Measurements from ENCODE around the gene LRFN2. TPM values are rescaled to one million over a fixed set of nuclear protein-coding genes. Genes with fewer than 3 reads are reported as not detected.

LRFN2 gene
- total RNA-seq, 1 donor from 2014 or later, result not detected

DNA sequence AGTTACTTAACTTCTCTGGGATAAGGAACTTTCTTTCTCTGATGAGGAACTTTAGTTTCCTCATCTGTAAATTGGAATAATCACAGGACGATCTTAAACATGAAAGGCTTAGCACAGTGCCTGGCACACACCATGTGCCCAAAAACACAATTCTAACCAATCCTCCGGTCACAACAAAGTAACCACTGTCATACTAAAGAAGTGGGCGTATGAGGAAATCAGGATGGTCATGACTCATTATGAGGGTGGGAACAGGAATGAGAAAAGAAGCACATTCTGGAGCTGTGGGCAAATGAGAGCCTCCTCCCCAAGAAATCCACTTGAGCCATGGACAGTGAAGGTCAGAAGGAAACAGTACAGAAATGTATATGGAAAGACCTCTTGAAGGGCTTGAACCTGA is 82.9 kb downstream of the LRFN2 start:
- no peak for DNase-seq (ENCODE audit: low spot score in 2 of 2)
- H3K4me3 ChIP-seq, result no peak overlapping the region
- H3K27ac ChIP-seq, result no peak overlapping the region
- H3K36me3 ChIP-seq, result no peaks in the 10 kb centered on the region
- H3K27me3 ChIP-seq, result no peaks in the 10 kb centered on the region
- H3K4me1 ChIP-seq, result no peaks in the 10 kb centered on the region
- H3K9me3 ChIP-seq, result no peaks in the 10 kb centered on the region
- intact Hi-C loops (cut with DNase I), result no loop called here
- no peak for TF ChIP-seq CTCF (IDR thresholded peaks at IDR 0.05)

DNA sequence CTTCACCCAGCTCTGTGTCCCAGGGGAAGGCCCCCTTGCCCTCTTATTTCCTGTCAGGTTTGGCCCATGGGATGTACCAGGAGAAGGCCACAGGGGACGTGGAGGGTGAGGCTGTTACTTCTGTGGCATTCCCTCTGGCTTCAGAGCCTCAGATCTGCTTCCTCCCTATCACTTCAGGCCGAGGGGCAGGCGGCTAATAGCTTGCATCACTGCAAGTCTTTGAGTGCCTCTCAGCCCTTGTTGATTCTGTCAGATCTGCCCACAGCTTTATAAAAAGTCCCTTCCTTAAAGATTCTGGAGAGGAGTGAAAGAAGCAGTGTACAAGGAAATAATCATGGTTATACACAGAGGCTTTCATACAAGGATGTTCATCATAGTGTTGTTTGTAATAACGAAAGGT is 86.9 kb downstream of the LRFN2 start:
- H3K4me1 ChIP-seq, result no peaks in the 10 kb centered on the region
- no peak overlapping the region for H3K27ac ChIP-seq
- no peak for TF ChIP-seq CTCF (IDR thresholded peaks at IDR 0.05)
- intact Hi-C loops (cut with DNase I), result no loop called here
- no peak overlapping the region for H3K4me3 ChIP-seq
- no peaks in the 10 kb centered on the region for H3K36me3 ChIP-seq
- H3K9me3 ChIP-seq, result no peaks in the 10 kb centered on the region
- no peak for DNase-seq (ENCODE audit: low spot score in 2 of 2)
- no peaks in the 10 kb centered on the region for H3K27me3 ChIP-seq

GRCh38 chr6:40499215-40499614 is 87.9 kb downstream of the LRFN2 start:
- H3K9me3 ChIP-seq, result no peaks in the 10 kb centered on the region
- H3K36me3 ChIP-seq, result no peaks in the 10 kb centered on the region
- H3K27me3 ChIP-seq, result no peaks in the 10 kb centered on the region
- DNase-seq (ENCODE audit: low spot score in 2 of 2), result no peak
- TF ChIP-seq CTCF (IDR thresholded peaks at IDR 0.05), result no peak
- no peaks in the 10 kb centered on the region for H3K4me1 ChIP-seq
- intact Hi-C loops (cut with DNase I), result no loop called here
- H3K4me3 ChIP-seq, result no peak overlapping the region
- no peak overlapping the region for H3K27ac ChIP-seq

DNA sequence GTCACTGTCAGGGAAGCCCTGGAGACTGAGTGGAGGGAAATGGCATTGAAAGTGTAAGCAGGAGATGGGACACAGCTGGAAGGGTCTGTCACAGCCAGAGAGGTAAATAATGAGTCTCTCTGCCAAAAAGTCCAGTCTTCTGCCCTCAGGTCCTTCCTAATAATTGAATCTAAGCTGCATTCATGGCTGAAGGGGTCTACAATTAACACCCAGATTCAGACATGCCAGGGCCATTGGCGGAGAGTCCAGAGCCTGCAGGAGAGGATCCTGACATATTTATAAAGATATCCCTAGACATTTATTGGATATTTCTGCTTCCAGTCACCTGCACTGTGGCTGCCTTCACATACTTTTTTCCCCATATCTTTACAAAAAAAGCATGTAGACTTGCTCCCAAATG is 89.0 kb downstream of the LRFN2 start:
- intact Hi-C loops (cut with DNase I), result no loop called here
- no peak overlapping the region for H3K27ac ChIP-seq
- no peak for TF ChIP-seq CTCF (IDR thresholded peaks at IDR 0.05)
- H3K9me3 ChIP-seq, result no peaks in the 10 kb centered on the region
- no peaks in the 10 kb centered on the region for H3K4me1 ChIP-seq
- H3K4me3 ChIP-seq, result no peak overlapping the region
- H3K36me3 ChIP-seq, result no peaks in the 10 kb centered on the region
- DNase-seq (ENCODE audit: low spot score in 2 of 2), result no peak
- H3K27me3 ChIP-seq, result no peaks in the 10 kb centered on the region

GRCh38 chr6:40492187-40492586 is 95.0 kb downstream of the LRFN2 start:
- Histone ChIP-seq H3K36me3 (no peaks in the 10 kb centered on the region), H3K9me3 (no peaks in the 10 kb centered on the region), H3K4me3 (no peak overlapping the region), H3K4me1 (no peaks in the 10 kb centered on the region), H3K27me3 (no peaks in the 10 kb centered on the region), H3K27ac (no peak overlapping the region)
- no peak for DNase-seq (ENCODE audit: low spot score in 2 of 2)
- intact Hi-C loops (cut with DNase I), result no loop called here
- TF ChIP-seq CTCF (IDR thresholded peaks at IDR 0.05), result no peak

- Histone ChIP-seq H3K4me3 (no peak overlapping the region), H3K9me3 (no peaks in the 10 kb centered on the region), H3K27ac (no peak overlapping the region), H3K4me1 (no peaks in the 10 kb centered on the region), H3K36me3 (no peaks in the 10 kb centered on the region), H3K27me3 (no peaks in the 10 kb centered on the region)
- no peak for DNase-seq (ENCODE audit: low spot score in 2 of 2)
- intact Hi-C loops (cut with DNase I), result no loop called here
- TF ChIP-seq CTCF (IDR thresholded peaks at IDR 0.05), result no peak
These were observed 96.7 kb downstream of the LRFN2 start for GRCh38 chr6:40490508-40490907.

Measured in ascending aorta (tissue), 2 donors.